ENCODE results near the gene ZNF148. TPM values are rescaled to one million over a fixed set of nuclear protein-coding genes. Genes with fewer than 3 reads are reported as not detected.

The ZNF148 gene
- total RNA-seq, 4 donors from 2014 or later = 32.4 to 50.7 (median 39.4) TPM

DNA sequence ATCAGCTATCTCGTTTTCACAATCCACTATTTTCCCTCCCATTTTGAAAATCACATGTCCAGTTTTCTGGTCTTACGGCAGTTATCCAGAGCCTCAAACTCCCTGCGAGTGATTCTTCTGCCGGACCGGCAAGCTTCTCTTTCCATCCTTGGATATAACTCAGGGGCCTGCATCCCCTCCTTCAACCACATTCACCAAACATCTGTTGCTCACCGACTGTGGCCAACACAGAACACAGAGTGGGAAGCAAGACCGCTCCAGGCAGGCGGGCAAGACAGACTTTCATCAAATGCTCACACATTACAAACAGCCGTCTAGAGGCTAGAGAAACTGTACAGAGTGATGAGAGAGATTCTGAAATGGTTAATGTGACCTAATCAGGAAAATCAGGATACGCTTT, 154.9 kb downstream of the ZNF148 start:
- H3K4me3 ChIP-seq = no peak overlapping the region
- H3K9me3 ChIP-seq = no peaks in the 10 kb centered on the region
- H3K4me1 ChIP-seq = no peaks in the 10 kb centered on the region
- ATAC-seq = no peak
- 72 to 85% methylated on average over 6 to 7 of the region's 10 CpGs for WGBS, 2 donors (ENCODE audit: low coverage in 1 of 2)
- H3K36me3 ChIP-seq = no peaks in the 10 kb centered on the region
- no peak for TF ChIP-seq POLR2A (IDR thresholded peaks at IDR 0.05)
- TF ChIP-seq CTCF (IDR thresholded peaks at IDR 0.05) = no peak
- no peak overlapping the region for H3K27ac ChIP-seq
- no peaks in the 10 kb centered on the region for H3K27me3 ChIP-seq

DNA sequence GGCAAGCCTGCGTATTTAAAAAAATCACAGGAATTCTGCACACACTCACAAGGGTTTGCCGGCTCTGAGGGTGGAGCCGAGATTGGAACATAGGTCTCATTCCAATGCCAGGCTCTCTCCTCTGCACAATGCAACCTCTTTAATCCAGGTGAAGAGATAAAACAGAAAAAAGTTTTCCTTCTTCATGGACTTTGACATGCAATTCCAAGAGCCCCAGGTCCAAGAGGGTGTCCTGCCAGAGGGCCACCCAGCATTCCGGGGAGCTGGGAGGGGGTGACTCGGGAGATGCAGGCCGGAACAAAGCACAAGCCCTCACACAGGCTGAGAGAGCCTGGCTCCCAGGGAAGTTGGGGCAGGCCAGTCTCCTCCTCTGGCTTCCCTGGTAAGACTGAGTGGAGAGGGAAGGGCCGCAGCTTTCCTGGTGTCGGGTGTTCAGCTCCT, 155.8 kb downstream of the ZNF148 start:
- TF ChIP-seq CTCF (IDR thresholded peaks at IDR 0.05) = no peak
- TF ChIP-seq EP300 (IDR thresholded peaks at IDR 0.05) = no peak
- no peak for TF ChIP-seq POLR2AphosphoS5 (IDR thresholded peaks at IDR 0.05)
- TF ChIP-seq POLR2A (IDR thresholded peaks at IDR 0.05) = no peak
- ATAC-seq = no peak
- no peak overlapping the region for H3K4me3 ChIP-seq
- 75 to 77% methylated on average over 3 to 4 of the region's 8 CpGs for WGBS, 2 donors (ENCODE audit: low coverage in 1 of 2)
- H3K36me3 ChIP-seq = no peaks in the 10 kb centered on the region
- no peak overlapping the region for H3K27ac ChIP-seq
- no peaks in the 10 kb centered on the region for H3K4me1 ChIP-seq
- peaks cover 7% of the 10 kb centered on the region for H3K27me3 ChIP-seq
- no peaks in the 10 kb centered on the region for H3K9me3 ChIP-seq

GRCh38 chr3:125214738-125215137, 160.4 kb downstream of the ZNF148 start:
- ATAC-seq = no peak

DNA sequence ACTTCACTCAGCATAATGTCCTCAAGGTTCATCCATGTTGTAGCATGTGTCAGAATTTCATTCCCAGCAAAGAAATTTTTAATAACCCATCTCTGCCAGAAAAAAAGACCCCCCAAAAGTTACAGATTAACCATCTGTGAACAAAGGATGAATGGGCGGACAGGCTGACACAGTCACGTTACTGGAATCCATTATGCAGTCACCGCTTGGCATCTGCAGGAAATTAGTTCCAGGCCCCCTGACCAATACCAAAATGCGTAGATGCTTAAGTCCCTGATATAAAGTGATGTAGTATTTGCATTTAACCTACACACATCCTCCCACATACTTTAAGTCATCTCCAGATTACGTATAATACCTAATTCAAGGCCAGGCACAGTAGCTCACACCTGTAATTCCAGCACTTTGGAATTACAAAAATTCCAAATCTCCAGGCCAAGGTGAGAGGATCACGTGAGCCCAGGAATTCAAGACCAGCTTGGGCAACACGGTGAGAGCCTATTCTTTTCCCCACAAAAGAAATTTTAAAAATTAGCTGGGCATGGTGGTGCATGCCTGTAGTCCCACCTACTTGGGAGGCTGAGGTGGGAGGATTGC, 161.1 kb downstream of the ZNF148 start:
- H3K4me3 ChIP-seq = no peak overlapping the region
- TF ChIP-seq POLR2AphosphoS5 (IDR thresholded peaks at IDR 0.05) (no peak), EP300 (IDR thresholded peaks at IDR 0.05) (no peak), CTCF (IDR thresholded peaks at IDR 0.05) (no peak), POLR2A (IDR thresholded peaks at IDR 0.05) (no peak)
- no peak for ATAC-seq
- H3K27me3 ChIP-seq = peaks cover 39% of the 10 kb centered on the region
- no peaks in the 10 kb centered on the region for H3K36me3 ChIP-seq
- WGBS, 2 donors (ENCODE audit: low coverage in 1 of 2) = 77 to 87% methylated on average over 6 to 7 of the region's 7 CpGs
- H3K27ac ChIP-seq = no peak overlapping the region
- H3K4me1 ChIP-seq = peaks cover 0 to 14% (median 11%) of the 10 kb centered on the region in 3 donors
- H3K9me3 ChIP-seq = no peaks in the 10 kb centered on the region

More at GRCh38 chr3:125214738-125215137, 160.4 kb downstream of the ZNF148 start:
- TF ChIP-seq CTCF (IDR thresholded peaks at IDR 0.05) (no peak), POLR2AphosphoS5 (IDR thresholded peaks at IDR 0.05) (no peak)
- WGBS, 2 donors (ENCODE audit: low coverage in 1 of 2) = 50 to 66% methylated on average over 3 of the region's 3 CpGs
- Histone ChIP-seq H3K4me1 (peaks cover 0 to 14% (median 11%) of the 10 kb centered on the region in 3 donors), H3K27me3 (peaks cover 39% of the 10 kb centered on the region), H3K27ac (no peak overlapping the region), H3K36me3 (no peaks in the 10 kb centered on the region), H3K9me3 (no peaks in the 10 kb centered on the region), H3K4me3 (no peak overlapping the region)

GRCh38 chr3:125213364-125213755, 161.8 kb downstream of the ZNF148 start:
- no peak overlapping the region for H3K27ac ChIP-seq
- ATAC-seq = no peak
- no peak overlapping the region for H3K4me3 ChIP-seq
- H3K9me3 ChIP-seq = no peaks in the 10 kb centered on the region
- 86 to 92% methylated on average over 4 of the region's 4 CpGs for WGBS, 2 donors (ENCODE audit: low coverage in 1 of 2)
- H3K4me1 ChIP-seq = peaks cover 0 to 14% (median 11%) of the 10 kb centered on the region in 3 donors
- TF ChIP-seq POLR2AphosphoS5 (IDR thresholded peaks at IDR 0.05) = no peak
- no peak for TF ChIP-seq EP300 (IDR thresholded peaks at IDR 0.05)
- no peak for TF ChIP-seq POLR2A (IDR thresholded peaks at IDR 0.05)
- no peak for TF ChIP-seq CTCF (IDR thresholded peaks at IDR 0.05)
- peaks cover 39% of the 10 kb centered on the region for H3K27me3 ChIP-seq
- H3K36me3 ChIP-seq = no peaks in the 10 kb centered on the region
